K562 (cell line): ENCODE results near the gene POLR3A. TPM values are rescaled to one million over a fixed set of nuclear protein-coding genes. Genes with fewer than 3 reads are reported as not detected.
A peak's percentile ranks its signal among the peaks of the same experiment; 100 is the strongest.

ENCODE experiments used
- CBX1 ChIP-seq: sonication (generic); IDR thresholded peaks from 2 replicates; pipeline ENCODE4 v1.6.1; 2016; ENCODE audit warnings: antibody characterized with exemption, low read depth, mild to moderate bottlenecking
- CEBPG ChIP-seq, 3 experiments: fragments of 200-800 bp in 1 of 3; sonication (Bioruptor generic) in 1 of 3; sonication (generic) in 1 of 3; formaldehyde crosslinking in 1 of 3; IDR thresholded peaks in 2 of 3; conservative IDR thresholded peaks in 1 of 3; 2 replicates each; pipeline versions ENCODE4 v1.6.1 to v1.8.0; 2016 to 2022; ENCODE audit warnings: missing compliant biosample characterization in 2 of 3, missing genetic modification characterization in 2 of 3, mild to moderate bottlenecking in 1 of 3, missing genetic modification reagents in 1 of 3
- EGR1 ChIP-seq: fragments of 450-650 bp; conservative IDR thresholded peaks from 2 replicates; pipeline ENCODE4 v1.6.1; 2017; ENCODE audit warnings: mild to moderate bottlenecking
- EP300 ChIP-seq: IDR thresholded peaks from 2 replicates; pipeline ENCODE4 v1.6.1; 2012; ENCODE audit warnings: low read length, improper control_type of control experiment
- FOSL1 ChIP-seq: fragments of 200-800 bp; sonication (Bioruptor generic); conservative IDR thresholded peaks from 2 replicates; pipeline ENCODE4 v1.6.1; 2016; ENCODE audit warnings: missing genetic modification characterization, missing compliant biosample characterization
- HIVEP1 ChIP-seq: fragments of 250-450 bp; sonication (Bioruptor Pico); IDR thresholded peaks from 2 replicates; pipeline ENCODE4 v1.4.0; 2020; ENCODE audit warnings: mild to moderate bottlenecking
- KDM5B ChIP-seq: fragments of 200-600 bp; sonication (generic); IDR thresholded peaks from 2 replicates; pipeline ENCODE4 v1.6.1; 2012; ENCODE audit warnings: low read depth, mild to moderate bottlenecking, moderate library complexity, low read length, control low read depth, inconsistent platforms; ENCODE audit not compliant: insufficient replicate concordance
- KHSRP ChIP-seq: fragments of 450-650 bp; IDR thresholded peaks from 2 replicates; pipeline ENCODE4 v1.6.1; 2017
- MBD2 ChIP-seq: sonication (generic); IDR thresholded peaks from 2 replicates; pipeline ENCODE4 v1.6.1; 2016; ENCODE audit warnings: low read depth, borderline replicate concordance
- NUFIP1 ChIP-seq: fragments of 450-650 bp; IDR thresholded peaks from 2 replicates; pipeline ENCODE4 v1.6.1; 2018; ENCODE audit not compliant: partially characterized antibody
- PCBP1 ChIP-seq: fragments of 200-400 bp; formaldehyde crosslinking; IDR thresholded peaks from 2 replicates; pipeline ENCODE4 v1.6.1; 2018; ENCODE audit warnings: mild to moderate bottlenecking, low read depth, low read length; ENCODE audit not compliant: poor library complexity, severe bottlenecking
- PHF8 ChIP-seq: fragments of 200-600 bp; sonication (generic); IDR thresholded peaks from 2 replicates; pipeline ENCODE4 v1.6.1; 2012; ENCODE audit warnings: mixed run types, mild to moderate bottlenecking, inconsistent platforms, low read length, moderate library complexity, borderline replicate concordance
- RAD21 ChIP-seq, 2 experiments: fragments of 250-450 bp in 1 of 2; fragments of 450-650 bp in 1 of 2; sonication (Bioruptor Pico) in 1 of 2; formaldehyde crosslinking in 1 of 2; IDR thresholded peaks in 1 of 2; conservative IDR thresholded peaks in 1 of 2; 2 replicates each; pipeline versions ENCODE4 v1.4.0 to v1.8.0; 2020 to 2022; ENCODE audit warnings: mild to moderate bottlenecking in 2 of 2, moderate library complexity in 1 of 2
- SMAD1 ChIP-seq: fragments of 150-350 bp; IDR thresholded peaks from 2 replicates; pipeline ENCODE4 v1.6.1; 2014; ENCODE audit warnings: low read length, low read depth; ENCODE audit not compliant: partially characterized antibody
- SRSF9 ChIP-seq: fragments of 200-400 bp; formaldehyde crosslinking; IDR thresholded peaks from 2 replicates; pipeline ENCODE4 v1.6.1; 2017; ENCODE audit warnings: low read depth, low read length, borderline replicate concordance
- ZNF717 ChIP-seq: fragments of 250-450 bp; sonication (Bioruptor Pico); IDR thresholded peaks from 2 replicates; pipeline ENCODE4 v1.5.0; 2021
- ZSCAN32 ChIP-seq: fragments of 450-650 bp; formaldehyde crosslinking; IDR thresholded peaks from 2 replicates; pipeline ENCODE4 v1.4.0; 2020; ENCODE audit warnings: mild to moderate bottlenecking, moderate library complexity
- polyA plus RNA-seq, 8 experiments: library from polyadenylated mRNA; depleted of rRNA in 4 of 8; stranded (reverse) in 5 of 8; unstranded in 3 of 8; fragments of >200 nt; fragmentation: Nextera tagmentation in 2 of 8; fragmentation: Illumina TruSeq in 1 of 8; extraction: Ambion mirVana in 2 of 8; extraction: Trizol in 1 of 8; gene quantifications; 2 replicates each; pipeline versions ENCODE4 v1.2.1 to v1.2.3, GENCODE V29; 2011 to 2014; ENCODE audit warnings: inconsistent platforms in 1 of 8, missing spikeins in 1 of 8
- total RNA-seq, 7 experiments: library from RNA; depleted of rRNA in 6 of 7; stranded (reverse); fragments of >200 nt in 6 of 7; fragmentation: Illumina TruSeq in 2 of 7; extraction: Trizol in 2 of 7; gene quantifications; 2 replicates each; pipeline versions ENCODE4 v1.2.1 to v1.2.3, GENCODE V29; 2011 to 2021; ENCODE audit warnings: low replicate concordance in 1 of 7
- TF ChIP-seq, protein P1 (sequence below), 3 experiments: fragments of 200-800 bp in 1 of 3; fragments of 250-450 bp in 1 of 3; fragments of 450-650 bp in 1 of 3; sonication (Bioruptor Pico) in 1 of 3; sonication (Bioruptor generic) in 1 of 3; formaldehyde crosslinking in 1 of 3; IDR thresholded peaks; 2 replicates each; pipeline versions ENCODE4 v1.6.1 to v1.8.0; 2016 to 2022; ENCODE audit warnings: mild to moderate bottlenecking in 2 of 3, missing genetic modification characterization in 2 of 3, missing compliant biosample characterization in 1 of 3, moderate library complexity in 1 of 3
- TF ChIP-seq, protein P2 (sequence below), 2 experiments: fragments of 450-650 bp in 1 of 2; IDR thresholded peaks; 2 replicates each; pipeline ENCODE4 v1.6.1; 2011 to 2017; ENCODE audit warnings: low read depth in 2 of 2, antibody characterized with exemption in 1 of 2, borderline replicate concordance in 1 of 2, low read length in 1 of 2, mild to moderate bottlenecking in 1 of 2, mixed read lengths in 1 of 2; ENCODE audit not compliant: control insufficient read depth in 1 of 2

POLR3A gene
- total and polyA plus RNA-seq, 9 of the 15 experiments (the other 6 are each of a cell fraction or from before 2014, with no cell fraction given), result 14.9 to 37.0 (median 26.7) TPM

DNA sequence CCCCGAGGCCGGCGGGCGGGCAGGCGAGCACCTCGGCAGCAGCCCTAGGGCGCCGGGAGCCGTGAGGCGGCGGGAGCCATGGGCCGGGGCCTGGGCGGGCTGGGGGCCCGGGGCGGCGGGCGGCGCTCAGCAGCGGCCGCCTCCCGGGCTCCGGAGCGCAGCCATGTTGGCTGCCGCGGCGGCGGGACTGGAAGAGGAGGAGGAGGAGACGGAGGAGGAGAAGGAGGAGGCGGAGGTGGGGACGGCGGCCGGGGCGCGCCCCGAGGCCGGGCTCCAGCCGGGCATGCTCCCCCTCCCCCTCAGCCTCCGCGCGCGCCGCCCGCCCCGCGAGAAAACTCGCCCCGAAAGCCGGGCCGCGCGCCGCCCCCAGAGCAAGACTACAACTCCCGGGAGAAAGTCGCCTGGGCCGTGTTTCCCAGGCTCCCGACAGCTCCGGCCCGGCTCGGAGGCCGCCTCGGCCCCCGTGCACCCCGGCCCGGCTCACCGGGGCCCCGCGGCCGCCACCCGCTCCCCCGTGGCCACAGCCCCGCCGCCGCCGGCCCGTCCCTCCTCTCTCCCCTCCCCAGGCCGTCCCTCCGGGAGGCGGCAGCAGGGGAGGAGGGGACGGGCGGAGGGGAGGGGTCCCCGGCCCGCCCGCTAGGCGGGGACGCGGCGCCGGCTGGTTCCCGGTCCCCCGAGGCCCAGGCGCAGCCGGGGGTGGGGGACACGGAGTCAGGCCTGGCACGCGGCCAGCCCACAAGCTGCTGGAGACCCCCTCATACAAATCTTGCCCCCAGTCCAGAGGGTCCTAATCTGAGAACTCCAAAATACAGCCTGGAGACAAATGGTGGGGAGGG is 102.5 kb downstream of the POLR3A start, which contains the start of gene DLG5 (continued):
- TF ChIP-seq, protein P1, sequence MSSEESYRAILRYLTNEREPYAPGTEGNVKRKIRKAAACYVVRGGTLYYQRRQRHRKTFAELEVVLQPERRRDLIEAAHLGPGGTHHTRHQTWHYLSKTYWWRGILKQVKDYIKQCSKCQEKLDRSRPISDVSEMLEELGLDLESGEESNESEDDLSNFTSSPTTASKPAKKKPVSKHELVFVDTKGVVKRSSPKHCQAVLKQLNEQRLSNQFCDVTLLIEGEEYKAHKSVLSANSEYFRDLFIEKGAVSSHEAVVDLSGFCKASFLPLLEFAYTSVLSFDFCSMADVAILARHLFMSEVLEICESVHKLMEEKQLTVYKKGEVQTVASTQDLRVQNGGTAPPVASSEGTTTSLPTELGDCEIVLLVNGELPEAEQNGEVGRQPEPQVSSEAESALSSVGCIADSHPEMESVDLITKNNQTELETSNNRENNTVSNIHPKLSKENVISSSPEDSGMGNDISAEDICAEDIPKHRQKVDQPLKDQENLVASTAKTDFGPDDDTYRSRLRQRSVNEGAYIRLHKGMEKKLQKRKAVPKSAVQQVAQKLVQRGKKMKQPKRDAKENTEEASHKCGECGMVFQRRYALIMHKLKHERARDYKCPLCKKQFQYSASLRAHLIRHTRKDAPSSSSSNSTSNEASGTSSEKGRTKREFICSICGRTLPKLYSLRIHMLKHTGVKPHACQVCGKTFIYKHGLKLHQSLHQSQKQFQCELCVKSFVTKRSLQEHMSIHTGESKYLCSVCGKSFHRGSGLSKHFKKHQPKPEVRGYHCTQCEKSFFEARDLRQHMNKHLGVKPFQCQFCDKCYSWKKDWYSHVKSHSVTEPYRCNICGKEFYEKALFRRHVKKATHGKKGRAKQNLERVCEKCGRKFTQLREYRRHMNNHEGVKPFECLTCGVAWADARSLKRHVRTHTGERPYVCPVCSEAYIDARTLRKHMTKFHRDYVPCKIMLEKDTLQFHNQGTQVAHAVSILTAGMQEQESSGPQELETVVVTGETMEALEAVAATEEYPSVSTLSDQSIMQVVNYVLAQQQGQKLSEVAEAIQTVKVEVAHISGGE (CRISPR knock-in tag; IDR thresholded peaks at IDR 0.05), result no peak
- TF ChIP-seq SMAD1 (no peak), EP300 (no peak), MBD2 (no peak), PCBP1 (peak; percentile 47), ZNF717 (CRISPR knock-in tag) (no peak), KDM5B (peak; percentile 22), NUFIP1 (no peak), FOSL1 (tag) (0 out of 2 replicates have a peak, but pooled peaks have one; percentile 28), EGR1 (no peak; the same call in 1 of the 2 replicates), KHSRP (no peak), CBX1 (no peak), PHF8 (peak; percentile 52; the same call in 1 of the 2 replicates), SRSF9 (no peak), RAD21 (CRISPR knock-in tag; conservative IDR thresholded peaks at IDR 0.05 in 1 of 2, IDR thresholded peaks at IDR 0.05 in 1 of 2) (0 out of 4 replicates have a peak, but pooled peaks of 1 of the 2 experiments have one; percentile 9), CEBPG (CRISPR knock-in tag; IDR thresholded peaks at IDR 0.05) (no peak), CEBPG (tag; conservative IDR thresholded peaks at IDR 0.05 in 1 of 2, IDR thresholded peaks at IDR 0.05 in 1 of 2) (no peak), ZSCAN32 (no peak), HIVEP1 (CRISPR knock-in tag) (no peak)
- TF ChIP-seq, protein P2, sequence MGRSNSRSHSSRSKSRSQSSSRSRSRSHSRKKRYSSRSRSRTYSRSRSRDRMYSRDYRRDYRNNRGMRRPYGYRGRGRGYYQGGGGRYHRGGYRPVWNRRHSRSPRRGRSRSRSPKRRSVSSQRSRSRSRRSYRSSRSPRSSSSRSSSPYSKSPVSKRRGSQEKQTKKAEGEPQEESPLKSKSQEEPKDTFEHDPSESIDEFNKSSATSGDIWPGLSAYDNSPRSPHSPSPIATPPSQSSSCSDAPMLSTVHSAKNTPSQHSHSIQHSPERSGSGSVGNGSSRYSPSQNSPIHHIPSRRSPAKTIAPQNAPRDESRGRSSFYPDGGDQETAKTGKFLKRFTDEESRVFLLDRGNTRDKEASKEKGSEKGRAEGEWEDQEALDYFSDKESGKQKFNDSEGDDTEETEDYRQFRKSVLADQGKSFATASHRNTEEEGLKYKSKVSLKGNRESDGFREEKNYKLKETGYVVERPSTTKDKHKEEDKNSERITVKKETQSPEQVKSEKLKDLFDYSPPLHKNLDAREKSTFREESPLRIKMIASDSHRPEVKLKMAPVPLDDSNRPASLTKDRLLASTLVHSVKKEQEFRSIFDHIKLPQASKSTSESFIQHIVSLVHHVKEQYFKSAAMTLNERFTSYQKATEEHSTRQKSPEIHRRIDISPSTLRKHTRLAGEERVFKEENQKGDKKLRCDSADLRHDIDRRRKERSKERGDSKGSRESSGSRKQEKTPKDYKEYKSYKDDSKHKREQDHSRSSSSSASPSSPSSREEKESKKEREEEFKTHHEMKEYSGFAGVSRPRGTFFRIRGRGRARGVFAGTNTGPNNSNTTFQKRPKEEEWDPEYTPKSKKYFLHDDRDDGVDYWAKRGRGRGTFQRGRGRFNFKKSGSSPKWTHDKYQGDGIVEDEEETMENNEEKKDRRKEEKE (IDR thresholded peaks at IDR 0.05; ENCODE audit: borderline replicate concordance in 1 of 2, control insufficient read depth in 1 of 2, low read depth in 2 of 2, low read length in 1 of 2), result no peak
